B cell (primary cell): Measurements from ENCODE around the gene PARK7. TPM values are rescaled to one million over a fixed set of nuclear protein-coding genes. Genes with fewer than 3 reads are reported as not detected.

Experiments used
- ATAC-seq: fragments of 200-7000 bp; cut with Tn5 transposase; one replicate; pipeline ENCODE4 v1.10.0; 2021; ENCODE audit warnings: low read depth, mild to moderate bottlenecking, moderate number of reproducible peaks, moderate library complexity
- CTCF ChIA-PET: fragments of 350-600 bp; sonication (Branson Sonifier 250); formaldehyde crosslinking; loops from one replicate; lab custom pipeline; 2021; ENCODE audit warnings: antibody characterized with exemption, inconsistent platforms; lab: Charles Lee
- POLR2A ChIA-PET: fragments of 350-600 bp; sonication (Branson Sonifier 250); formaldehyde crosslinking; loops from one replicate; lab custom pipeline; 2021; ENCODE audit warnings: antibody characterized with exemption; lab: Charles Lee
- DNase-seq: peaks from one replicate; pipeline ENCODE4 v3.0.0; 2013
- H2AFZ ChIP-seq: 2 replicates; pipeline ENCODE4 v1.6.1; 2012; ENCODE audit warnings: mild to moderate bottlenecking, low read depth, low read length; ENCODE audit not compliant: insufficient read depth, poor library complexity, severe bottlenecking
- H3K27ac ChIP-seq, 2 donors: 1 replicate in 1 of 2; 2 replicates in 1 of 2; pipeline ENCODE4 v1.5.1; 2012 to 2013; ENCODE audit warnings: low read length in 2 of 2, mild to moderate bottlenecking in 2 of 2, moderate library complexity in 1 of 2
- H3K27me3 ChIP-seq, 4 experiments: fragments of 200-600 bp in 1 of 4; sonication (generic) in 1 of 4; replicated peaks in 1 of 4; 1 replicate in 2 of 4; 2 replicates in 2 of 4; pipeline versions ENCODE4 v1.6.1 to v1.7.0; 2013 to 2016; ENCODE audit warnings: low read length in 3 of 4, mild to moderate bottlenecking in 2 of 4, mixed read lengths in 1 of 4, moderate library complexity in 1 of 4; ENCODE audit not compliant: insufficient read depth in 4 of 4, control insufficient read depth in 3 of 4; ENCODE audit errors: control extremely low read depth in 1 of 4
- H3K36me3 ChIP-seq, 2 experiments: replicated peaks in 1 of 2; 1 replicate in 1 of 2; 2 replicates in 1 of 2; pipeline versions ENCODE4 v1.6.1 to v1.7.1; 2013; ENCODE audit warnings: low read length in 1 of 2; ENCODE audit not compliant: insufficient read depth in 2 of 2, control insufficient read depth in 1 of 2; ENCODE audit errors: control extremely low read depth in 1 of 2, extremely low read depth in 1 of 2
- H3K4me1 ChIP-seq, 2 donors: fragments of 200-600 bp in 1 of 2; sonication (generic) in 1 of 2; 1 replicate in 1 of 2; 2 replicates in 1 of 2; pipeline versions ENCODE4 v1.5.1 to v1.6.1; 2013 to 2017; ENCODE audit warnings: low read length in 2 of 2; ENCODE audit not compliant: control insufficient read depth in 2 of 2, insufficient read depth in 2 of 2
- H3K4me2 ChIP-seq: replicated peaks from 2 replicates; pipeline ENCODE3; 2012; ENCODE audit warnings: mild to moderate bottlenecking, low read depth, low read length; ENCODE audit not compliant: poor library complexity, severe bottlenecking
- H3K4me3 ChIP-seq, 5 experiments: fragments of 200-600 bp in 1 of 5; sonication (generic) in 1 of 5; 1 replicate in 3 of 5; 2 replicates in 2 of 5; pipeline versions ENCODE4 v1.5.1 to v1.7.0; 2011 to 2016; ENCODE audit warnings: low read length in 4 of 5, mild to moderate bottlenecking in 4 of 5, low read depth in 2 of 5, control low read depth in 1 of 5, moderate library complexity in 1 of 5; ENCODE audit not compliant: insufficient read depth in 1 of 5; ENCODE audit errors: control extremely low read depth in 1 of 5, extremely low read depth in 1 of 5
- H3K79me2 ChIP-seq: fragments of 200-600 bp; sonication (generic); one replicate; pipeline ENCODE4 v1.6.0; 2016; ENCODE audit warnings: low read length; ENCODE audit not compliant: control insufficient read depth, insufficient read depth
- H3K9ac ChIP-seq: fragments of 200-600 bp; sonication (generic); 2 replicates; pipeline ENCODE4 v1.6.1; 2017; ENCODE audit warnings: mild to moderate bottlenecking, low read length, moderate library complexity
- H3K9me3 ChIP-seq, 3 donors: one replicate each; pipeline versions ENCODE4 v1.6.1 to v1.7.1; 2013; ENCODE audit warnings: low read length in 2 of 3; ENCODE audit not compliant: control insufficient read depth in 2 of 3, insufficient read depth in 1 of 3; ENCODE audit errors: control extremely low read depth in 1 of 3
- H4K20me1 ChIP-seq: 2 replicates; pipeline ENCODE4 v1.6.0; 2012; ENCODE audit warnings: mild to moderate bottlenecking, low read length; ENCODE audit not compliant: insufficient read depth, control insufficient read depth, poor library complexity, severe bottlenecking
- H3K27ac Mint-ChIP-seq: one replicate; pipeline ENCODE4 v1.8.0; 2021; ENCODE audit warnings: mixed read lengths
- H3K27me3 Mint-ChIP-seq: one replicate; pipeline ENCODE4 v1.8.0; 2021; ENCODE audit warnings: mixed read lengths
- H3K4me1 Mint-ChIP-seq: one replicate; pipeline ENCODE4 v1.8.0; 2021; ENCODE audit warnings: mixed read lengths
- H3K4me3 Mint-ChIP-seq: one replicate; pipeline ENCODE4 v1.8.0; 2021; ENCODE audit warnings: mixed read lengths
- H3K9me3 Mint-ChIP-seq: one replicate; pipeline ENCODE4 v1.8.0; 2022; ENCODE audit warnings: mixed read lengths; ENCODE audit not compliant: insufficient read depth
- CTCF ChIP-seq: fragments of 200-600 bp; IDR thresholded peaks from one replicate; pipeline ENCODE4 v1.8.0; 2022; ENCODE audit warnings: antibody characterized with exemption, mild to moderate bottlenecking
- EZH2 ChIP-seq: IDR thresholded peaks from 2 replicates; pipeline ENCODE4 v1.6.1; 2012; ENCODE audit warnings: borderline replicate concordance, low read depth, mild to moderate bottlenecking, moderate library complexity, low read length; ENCODE audit not compliant: insufficient read depth, poor library complexity, severe bottlenecking
- WGBS: methylation state at CpG from one replicate; pipeline ENCODE4 v1.1.5; 2013; ENCODE audit warnings: missing lambda C conversion rate; ENCODE audit not compliant: insufficient coverage; 5-methylcytosine and 5-hydroxymethylcytosine counted together
- intact Hi-C: fragments of 100-400 bp; cut with micrococcal nuclease; formaldehyde crosslinking; loops from one replicate; pipeline ENCODE4 v1.10.0; 2022
- polyA plus RNA-seq: library from polyadenylated mRNA; depleted of rRNA; stranded (reverse); fragments of >200 nt; gene quantifications from 2 replicates; pipeline ENCODE4 v1.2.3, GENCODE V29; 2012
- total RNA-seq, 2 donors: library from RNA; stranded (reverse); fragments of 120-200 nt in 1 of 2; gene quantifications; 1 replicate in 1 of 2; 2 replicates in 1 of 2; pipeline versions ENCODE4 v1.2.3 to v1.2.4, GENCODE V29; 2013 to 2022

Gene PARK7
- total and polyA plus RNA-seq, 2 donors (not counting 1 experiment from before 2014, with no cell fraction given), result 63.9 to 118 TPM

DNA sequence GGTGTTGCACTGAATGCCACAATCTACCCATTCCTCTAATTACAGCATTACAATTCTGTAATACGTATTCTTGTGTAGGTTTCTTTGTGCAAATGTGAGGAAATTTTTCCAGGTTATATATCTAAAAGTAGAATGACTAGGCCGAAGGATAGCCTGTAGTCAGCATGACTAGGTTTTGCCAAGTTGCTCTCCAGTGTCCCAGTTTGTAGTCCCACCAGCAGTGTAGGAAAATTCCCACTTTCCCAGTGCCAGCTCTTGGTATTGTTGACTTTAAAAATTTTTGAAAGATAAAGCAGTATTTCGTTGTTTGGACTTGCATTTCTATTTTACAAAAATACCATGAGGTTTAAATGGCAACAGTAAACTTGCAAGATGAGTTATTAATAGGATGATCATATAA is 3.0 kb downstream of the PARK7 start:
- WGBS, result 100% methylated on average over 1 of the region's 3 CpGs
- H3K4me3 Mint-ChIP-seq, result no peak overlapping the region
- no peak for TF ChIP-seq CTCF
- TF ChIP-seq EZH2, result no peak
- no peak for ATAC-seq
- no peak overlapping the region for H3K27ac Mint-ChIP-seq
- Histone ChIP-seq H3K9me3 (no peaks in the 10 kb centered on the region), H4K20me1 (peaks cover 32% of the 10 kb centered on the region), H3K79me2 (peaks cover 70% of the 10 kb centered on the region), H3K4me2 (no peak overlapping the region), H2AFZ (no peak overlapping the region), H3K9ac (no peak overlapping the region), H3K27ac (no peak overlapping the region), H3K27me3 (no peaks in the 10 kb centered on the region), H3K36me3 (peaks cover 11 to 42% of the 10 kb centered on the region in 2 experiments), H3K4me3 (no peak overlapping the region), H3K4me1 (peaks cover 19 to 23% of the 10 kb centered on the region in 2 donors)
- intact Hi-C loops, result loop anchor here (5.0 kb wide), 3 partner anchors 192 to 853 kb away; partner anchors contain the start of genes RERE and VAMP3
- CTCF ChIA-PET, result interaction anchor here (0.9 to 2.5 kb wide), 2 partner anchors 11 to 21 kb away, joined by 3 to 13 read pairs; no protein-coding TSS in a partner anchor
- no peak for DNase-seq
- peaks cover 50% of the 10 kb centered on the region for H3K4me1 Mint-ChIP-seq
- POLR2A ChIA-PET, result no interaction called here
- no peaks in the 10 kb centered on the region for H3K27me3 Mint-ChIP-seq
- no peaks in the 10 kb centered on the region for H3K9me3 Mint-ChIP-seq

GRCh38 chr1:7967196-7967595 is 5.7 kb downstream of the PARK7 start:
- H3K9me3 Mint-ChIP-seq, result no peaks in the 10 kb centered on the region
- WGBS, result no CpG with 5 or more reads among the region's 1 CpG
- no peak overlapping the region for H3K27ac Mint-ChIP-seq
- TF ChIP-seq EZH2, result no peak
- intact Hi-C loops, result no loop called here
- H3K4me3 ChIP-seq, result no peak overlapping the region
- DNase-seq, result no peak
- peaks cover 11 to 65% of the 10 kb centered on the region in 2 experiments for H3K36me3 ChIP-seq
- H3K4me1 ChIP-seq, result peaks cover 9 to 14% of the 10 kb centered on the region in 2 donors
- no peak overlapping the region for H3K27ac ChIP-seq
- H3K27me3 Mint-ChIP-seq, result no peaks in the 10 kb centered on the region
- CTCF ChIA-PET, result no interaction called here
- peaks cover 35% of the 10 kb centered on the region for H3K4me1 Mint-ChIP-seq
- no peaks in the 10 kb centered on the region for H3K9me3 ChIP-seq
- H3K9ac ChIP-seq, result no peak overlapping the region
- H3K4me2 ChIP-seq, result no peak overlapping the region
- POLR2A ChIA-PET, result no interaction called here
- peaks cover 46% of the 10 kb centered on the region for H4K20me1 ChIP-seq
- H3K4me3 Mint-ChIP-seq, result no peak overlapping the region
- peaks cover 83% of the 10 kb centered on the region for H3K79me2 ChIP-seq
- H3K27me3 ChIP-seq, result no peaks in the 10 kb centered on the region
- ATAC-seq, result no peak
- H2AFZ ChIP-seq, result no peak overlapping the region
